H54 (cell line): ENCODE data around the gene PLA2G5.
"Not testable (repeated sequence)": the region's sequence is repeated elsewhere in the genome, so short reads cannot be mapped to it uniquely, and the experiment has no call there.

Experiments used
- DNase-seq: peaks from one replicate; pipeline ENCODE4 v3.0.0; 2011; ENCODE audit warnings: low spot score, mixed read lengths; ENCODE audit not compliant: insufficient read length
- FAIRE-seq: peaks from 3 replicates; lab custom pipeline; 2011; peaks lifted over from hg19 to GRCh38; lab: Jason Lieb, UNC
- POLR2A ChIP-seq: IDR thresholded peaks from 2 replicates; pipeline ENCODE4 v1.6.1; 2011; ENCODE audit warnings: low read depth, mild to moderate bottlenecking, low read length

PLA2G5 gene, protein sequence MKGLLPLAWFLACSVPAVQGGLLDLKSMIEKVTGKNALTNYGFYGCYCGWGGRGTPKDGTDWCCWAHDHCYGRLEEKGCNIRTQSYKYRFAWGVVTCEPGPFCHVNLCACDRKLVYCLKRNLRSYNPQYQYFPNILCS

DNA sequence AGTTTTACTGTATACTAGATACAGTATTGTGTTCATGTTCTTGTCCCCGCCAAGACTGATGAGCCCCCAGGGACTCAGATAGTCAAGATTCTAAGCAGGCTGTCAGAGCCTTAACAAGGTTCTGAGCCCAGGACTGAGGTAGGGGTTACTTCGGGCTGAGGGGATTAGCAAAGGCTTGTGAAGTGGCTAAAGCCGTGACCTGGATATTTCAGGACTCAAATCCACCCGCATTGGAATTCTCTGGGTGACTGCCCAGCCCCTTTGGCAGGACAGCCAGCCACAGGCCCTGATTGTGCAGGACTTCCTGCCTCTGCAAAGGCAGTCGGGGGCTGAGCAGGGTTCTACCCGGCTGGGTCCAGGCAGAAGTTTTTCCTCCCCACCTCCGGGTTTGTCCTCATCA lies at the start of gene PLA2G5:
TSS of gene PLA2G5 (plus strand) at position 321 of the 400 bp plus-strand sequence. CDS start 14,637 bp downstream, outside the sequence.
- DNase-seq (no peak), FAIRE-seq (no peak)
- no peak for TF ChIP-seq POLR2A

GRCh38 chr1:20028125-20028524 lies 41.9 kb upstream of the PLA2G5 start:
- DNase-seq (no peak), FAIRE-seq (no peak)

GRCh38 chr1:20028726-20029125 lies 41.3 kb upstream of the PLA2G5 start:
- no peak for TF ChIP-seq POLR2A
- FAIRE-seq (no peak), DNase-seq (no peak)

More at GRCh38 chr1:20028125-20028524, 41.9 kb upstream of the PLA2G5 start:
- no peak for TF ChIP-seq POLR2A

DNA sequence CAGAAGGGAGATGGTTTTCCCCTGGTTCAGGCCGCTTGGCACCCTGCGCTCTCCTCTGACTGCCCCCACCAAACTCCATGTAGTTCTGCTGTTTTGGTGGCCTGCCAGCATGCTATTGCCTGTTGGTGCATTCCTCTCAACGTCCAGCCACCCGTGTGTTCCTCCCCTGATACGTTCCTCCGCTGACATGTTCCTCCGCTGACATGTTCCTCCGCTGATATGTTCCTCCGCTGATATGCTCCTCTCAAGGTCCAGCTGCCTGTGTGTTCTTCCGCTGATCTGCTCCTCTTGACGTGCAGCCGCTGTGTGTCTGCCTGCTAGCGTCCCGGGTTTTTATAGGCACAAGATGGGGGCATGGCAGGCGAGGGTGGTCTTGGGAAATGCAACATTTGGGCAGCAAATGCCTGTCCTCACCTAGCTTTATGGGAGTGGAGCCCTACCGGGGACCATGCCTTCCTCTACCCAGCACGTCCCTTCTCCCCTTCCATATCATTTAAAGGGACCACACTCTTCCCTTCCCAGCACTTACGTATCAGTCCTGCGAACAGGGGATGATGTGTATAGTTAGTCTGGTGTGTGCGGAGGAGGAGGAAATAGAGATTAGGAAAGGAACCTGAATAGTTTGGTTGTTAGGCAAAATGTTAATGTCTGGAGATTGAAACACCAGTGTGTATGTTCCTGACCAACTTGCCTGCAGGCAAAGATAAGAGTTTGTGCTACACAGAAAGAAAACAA lies 40.6 kb upstream of the PLA2G5 start:
- no peak for TF ChIP-seq POLR2A
- no peak for FAIRE-seq
- DNase-seq: no peak

DNA sequence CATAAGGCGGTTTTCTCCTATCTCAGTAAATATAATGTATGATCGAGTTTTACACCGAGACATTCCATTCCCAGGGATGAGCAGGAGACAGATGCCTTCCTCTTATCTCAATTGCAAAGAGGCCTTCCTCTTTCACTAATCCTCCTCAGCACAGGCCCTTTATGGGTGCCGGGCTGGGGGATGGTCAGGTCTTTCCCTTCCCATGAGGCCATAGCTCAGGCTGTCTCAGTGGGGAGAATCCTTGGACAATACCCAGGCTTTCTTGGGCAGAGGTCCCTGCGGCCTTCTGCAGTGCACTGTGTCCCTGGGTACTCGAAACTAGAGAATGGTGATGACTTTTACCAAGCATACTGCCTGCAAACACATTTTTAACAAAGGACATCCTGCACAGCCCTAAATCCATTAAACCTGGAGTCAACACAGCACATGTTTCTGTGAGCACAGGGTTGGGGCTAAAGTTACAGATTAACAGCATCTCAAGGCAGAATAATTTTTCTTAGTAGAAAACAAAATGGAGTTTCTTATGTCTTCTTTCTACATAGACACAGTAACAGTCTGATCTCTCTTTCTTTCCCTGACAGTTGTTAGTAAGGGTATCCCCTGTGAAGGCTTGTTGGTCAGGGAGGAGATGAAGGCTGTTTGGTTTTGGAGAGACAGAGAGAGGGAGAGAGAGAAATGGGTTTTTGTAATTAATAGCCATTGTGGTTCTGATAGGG lies 39.4 kb upstream of the PLA2G5 start:
- not testable (repeated sequence) for DNase-seq, FAIRE-seq

DNA sequence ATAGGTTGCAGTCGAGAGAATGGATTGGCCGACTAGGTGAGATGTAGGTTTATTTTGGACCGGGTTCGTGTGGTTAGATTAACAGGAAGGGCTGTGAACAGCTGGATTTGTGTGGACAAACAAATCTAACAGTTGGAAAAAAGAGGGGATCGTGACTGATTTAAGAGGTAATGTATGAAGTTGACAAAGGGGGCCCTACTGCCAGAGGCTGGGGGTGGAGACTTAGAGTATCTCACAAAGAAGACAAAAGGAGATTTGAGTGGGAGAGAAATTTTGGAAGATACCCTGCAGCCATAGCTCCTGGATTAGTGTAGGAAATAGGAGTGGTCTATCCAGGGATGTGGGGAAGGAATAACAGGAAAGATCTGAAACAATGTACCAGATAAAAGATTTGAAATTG lies 38.8 kb upstream of the PLA2G5 start:
- no peak for TF ChIP-seq POLR2A
- FAIRE-seq: no peak
- no peak for DNase-seq

- TF ChIP-seq POLR2A: no peak
- FAIRE-seq (no peak), DNase-seq (no peak)
Observed at GRCh38 chr1:20031836-20032235, 38.2 kb upstream of the PLA2G5 start.

GRCh38 chr1:20032425-20032824 lies 37.6 kb upstream of the PLA2G5 start:
- no peak for FAIRE-seq
- no peak for TF ChIP-seq POLR2A
- no peak for DNase-seq

DNA sequence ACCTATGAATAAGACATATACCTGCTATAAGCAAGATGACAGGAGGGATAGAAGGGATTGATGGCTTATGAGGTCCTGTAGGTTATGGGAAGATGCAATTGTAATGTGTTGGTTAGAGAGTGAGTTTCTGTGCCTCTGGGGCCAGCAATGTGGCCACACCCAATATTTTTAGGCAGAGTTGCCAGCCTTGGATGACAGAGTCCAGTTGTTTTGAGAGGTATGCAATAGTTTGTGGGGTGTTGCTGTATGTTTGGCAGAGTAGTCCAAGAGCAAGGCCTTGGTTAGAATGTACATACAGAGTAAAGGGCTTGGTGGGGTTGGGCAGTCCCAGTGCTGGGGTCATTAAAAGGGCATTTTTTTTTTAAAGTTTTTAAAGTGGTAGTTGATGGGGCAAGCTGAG lies 36.6 kb upstream of the PLA2G5 start:
- FAIRE-seq: no peak
- DNase-seq: no peak
- TF ChIP-seq POLR2A: no peak

DNA sequence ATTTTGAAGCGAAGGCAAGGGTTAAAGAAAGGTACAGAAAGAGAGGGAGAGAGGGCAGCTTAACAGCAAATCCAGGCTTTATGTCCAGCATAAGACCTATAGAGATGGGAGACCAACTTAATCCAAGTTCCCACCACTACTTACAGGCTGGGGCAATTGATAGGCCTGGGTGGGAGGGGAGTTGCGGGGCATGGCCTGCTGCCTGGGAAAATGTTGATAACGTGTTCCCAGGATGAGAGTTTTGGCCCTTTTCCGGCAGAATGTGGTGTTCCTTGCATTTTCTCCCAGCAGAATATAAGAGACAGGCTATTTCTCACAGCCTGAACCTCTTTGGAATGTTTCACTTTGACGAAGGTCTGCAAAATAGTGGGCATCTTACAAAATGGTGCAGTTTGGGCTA lies 34.9 kb upstream of the PLA2G5 start:
- DNase-seq (no peak), FAIRE-seq (no peak)
- TF ChIP-seq POLR2A: no peak

DNA sequence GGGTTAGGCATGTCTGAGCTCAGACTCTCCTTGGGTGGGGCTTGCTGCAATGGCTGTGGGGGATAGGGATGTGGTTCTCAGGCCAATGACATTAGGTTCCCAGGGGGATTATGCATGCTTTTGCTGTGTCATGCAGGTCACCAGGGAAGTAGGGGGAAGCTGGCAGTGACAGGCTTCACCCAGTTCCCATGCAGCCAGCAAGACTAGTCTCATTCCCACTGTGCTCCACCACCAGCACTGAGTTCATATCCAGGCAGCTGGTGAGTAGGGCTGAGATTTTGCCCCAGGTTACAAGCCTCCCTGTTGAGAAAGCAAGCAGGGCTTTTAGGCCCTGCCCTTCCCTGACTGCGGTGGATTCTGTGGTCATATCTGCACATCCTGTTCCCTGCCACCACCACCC lies 32.1 kb upstream of the PLA2G5 start:
- FAIRE-seq (no peak), DNase-seq (no peak)
- no peak for TF ChIP-seq POLR2A

DNA sequence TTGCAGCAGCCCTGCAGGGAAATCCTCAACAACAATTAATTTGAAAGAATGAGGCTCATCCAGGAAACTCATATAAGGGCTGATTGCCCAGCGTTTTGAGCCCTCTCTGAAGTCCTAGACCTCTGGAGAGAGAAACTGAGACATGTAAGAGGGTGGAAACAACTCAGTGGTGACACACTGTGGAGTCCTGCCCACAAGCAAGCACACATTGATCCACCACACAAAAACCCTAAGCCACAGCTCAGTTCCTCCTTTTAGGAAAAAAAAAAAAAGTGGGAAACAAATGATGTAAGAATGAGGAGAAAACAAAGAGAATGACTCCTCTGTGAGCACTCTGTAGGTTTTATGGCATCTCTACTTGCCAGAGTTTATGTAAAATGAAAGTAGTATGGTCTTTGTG lies 22.9 kb upstream of the PLA2G5 start:
- FAIRE-seq (no peak), DNase-seq (no peak)
- no peak for TF ChIP-seq POLR2A

DNA sequence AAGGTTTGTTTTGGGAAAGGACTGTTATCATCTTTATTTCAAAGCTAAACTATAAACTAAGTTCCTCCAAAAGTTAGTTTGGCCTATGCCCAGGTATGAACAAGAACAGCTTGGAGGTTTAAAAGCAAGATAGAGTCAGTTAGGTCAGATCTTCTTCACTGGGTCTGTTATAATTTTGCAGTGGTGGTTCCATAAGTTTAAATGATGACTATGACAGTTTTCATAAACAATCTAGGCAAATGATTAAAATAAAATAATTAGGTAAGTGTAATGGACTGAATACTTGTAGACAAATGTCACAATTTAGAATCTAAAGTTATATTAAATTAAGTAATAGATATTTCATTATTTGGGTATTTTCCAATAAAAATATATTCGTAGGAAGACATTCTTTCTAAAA lies 21.4 kb upstream of the PLA2G5 start:
- FAIRE-seq: no peak
- no peak for TF ChIP-seq POLR2A

DNA sequence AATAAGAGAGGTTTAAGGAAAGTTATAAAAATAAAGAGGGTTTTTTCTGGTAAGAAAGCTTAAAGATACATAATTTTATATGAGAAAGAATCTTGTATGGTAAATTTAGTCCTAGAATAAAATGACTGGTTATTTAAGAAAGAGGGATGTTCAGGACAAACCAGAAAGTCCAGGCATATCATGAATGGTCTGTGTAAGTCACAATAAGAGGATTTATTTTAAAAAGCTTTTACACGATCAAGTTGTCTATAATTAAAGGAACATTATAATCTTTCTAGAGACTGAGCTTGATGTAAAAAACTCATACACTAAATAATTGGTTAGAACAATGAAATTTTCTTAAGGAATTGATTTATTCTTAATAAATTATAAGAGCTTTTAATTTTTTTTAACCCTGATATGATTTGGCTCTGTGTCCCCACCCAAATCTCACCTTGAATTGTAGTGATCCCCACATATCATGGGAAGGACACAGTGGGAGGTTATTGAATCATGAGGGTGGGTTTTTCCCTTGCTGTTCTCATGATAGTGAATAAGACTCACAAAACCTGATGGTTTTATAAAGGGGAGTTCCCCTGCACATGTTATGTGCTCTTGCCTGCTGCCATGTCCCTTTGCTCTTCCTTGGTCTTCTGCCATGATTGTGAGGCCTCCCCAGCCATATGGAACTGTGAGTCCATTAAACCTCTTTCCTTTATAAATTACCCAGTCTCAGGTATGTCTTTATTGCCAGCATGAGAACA lies 20.8 kb upstream of the PLA2G5 start:
- DNase-seq, FAIRE-seq: not testable (repeated sequence)

More for the DNA sequence above, 21.4 kb upstream of the PLA2G5 start:
- DNase-seq: no peak
